ENCODE data around the gene RASSF1. TPM values are rescaled to one million over a fixed set of nuclear protein-coding genes. Genes with fewer than 3 reads are reported as not detected.

Gene RASSF1
- total RNA-seq, 1 experiment from 2014 or later: 32.0 TPM

DNA sequence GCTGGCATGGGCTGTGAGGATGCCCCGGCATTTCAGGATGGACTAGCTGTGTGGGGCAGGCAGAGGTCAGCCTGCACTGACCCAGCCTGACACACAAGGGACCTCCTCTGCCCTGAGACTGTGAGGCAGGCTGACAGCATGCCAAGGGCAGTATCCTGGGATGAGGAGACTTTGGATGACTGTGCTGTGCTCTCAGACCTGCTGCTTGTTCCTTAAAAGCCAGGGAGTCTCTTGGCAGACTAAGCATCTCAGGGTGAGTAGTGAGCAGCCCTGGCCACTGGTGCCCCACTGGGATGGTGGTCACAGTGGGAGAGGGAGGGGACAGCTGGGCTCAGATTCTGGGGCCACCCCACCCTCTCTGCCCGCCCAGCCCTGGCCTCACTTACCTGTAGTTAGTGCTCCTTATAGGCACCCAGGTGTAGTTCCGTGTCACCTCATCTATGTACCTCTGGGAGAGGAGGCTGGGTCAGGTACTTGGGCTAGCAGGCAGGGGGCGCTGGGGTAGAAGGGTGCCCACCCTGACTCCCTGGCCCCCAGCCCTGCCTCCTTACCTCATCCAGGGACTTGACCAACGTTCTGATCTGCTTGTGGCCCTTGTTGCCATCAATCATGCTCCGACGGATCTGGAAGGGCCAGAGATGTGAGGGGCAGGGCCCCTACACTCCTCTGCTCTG, 34.8 kb upstream of the RASSF1 start:
- intact Hi-C loops (cut with micrococcal nuclease): no loop called here
- CTCF ChIA-PET: interaction anchor here (1.0 kb wide), 1 partner anchor 168 kb away, joined by 3 read pairs; no protein-coding TSS in a partner anchor
- Mint-ChIP-seq H3K27ac (ENCODE audit: low read depth, unreplicated experiment) (no peak overlapping the region), H3K27me3 (ENCODE audit: insufficient read depth, unreplicated experiment) (peaks cover 33% of the 10 kb centered on the region), H3K9me3 (ENCODE audit: unreplicated experiment) (no peaks in the 10 kb centered on the region), H3K4me3 (ENCODE audit: unreplicated experiment) (no peak overlapping the region), H3K36me3 (ENCODE audit: insufficient read depth, unreplicated experiment) (no peaks in the 10 kb centered on the region), H3K4me1 (ENCODE audit: insufficient read depth, unreplicated experiment) (peaks cover 6% of the 10 kb centered on the region)
- POLR2A ChIA-PET: no interaction called here
- TF ChIP-seq CTCF (IDR thresholded peaks at IDR 0.05; ENCODE audit: unreplicated experiment): peak; percentile 7
- no peak for DNase-seq (ENCODE audit: unreplicated experiment)
- BruUV-seq (replicated peaks): no TSS peak

- H3K4me1 Mint-ChIP-seq (ENCODE audit: insufficient read depth, unreplicated experiment): peaks cover 6% of the 10 kb centered on the region
- no peak overlapping the region for H3K27ac Mint-ChIP-seq (ENCODE audit: low read depth, unreplicated experiment)
- H3K36me3 Mint-ChIP-seq (ENCODE audit: insufficient read depth, unreplicated experiment): no peaks in the 10 kb centered on the region
- no peak overlapping the region for H3K4me3 Mint-ChIP-seq (ENCODE audit: unreplicated experiment)
- no peaks in the 10 kb centered on the region for H3K9me3 Mint-ChIP-seq (ENCODE audit: unreplicated experiment)
- BruUV-seq (replicated peaks): no TSS peak
- intact Hi-C loops (cut with micrococcal nuclease): no loop called here
- ChIA-PET POLR2A (no interaction called here), CTCF (interaction anchor here (1.0 kb wide), 1 partner anchor 169 kb away, joined by 3 read pairs; no protein-coding TSS in a partner anchor)
- peaks cover 33% of the 10 kb centered on the region for H3K27me3 Mint-ChIP-seq (ENCODE audit: insufficient read depth, unreplicated experiment)
- TF ChIP-seq CTCF (IDR thresholded peaks at IDR 0.05; ENCODE audit: unreplicated experiment): no peak
- no peak for DNase-seq (ENCODE audit: unreplicated experiment)
These were observed 34.0 kb upstream of the RASSF1 start for GRCh38 chr3:50374363-50375257.

DNA sequence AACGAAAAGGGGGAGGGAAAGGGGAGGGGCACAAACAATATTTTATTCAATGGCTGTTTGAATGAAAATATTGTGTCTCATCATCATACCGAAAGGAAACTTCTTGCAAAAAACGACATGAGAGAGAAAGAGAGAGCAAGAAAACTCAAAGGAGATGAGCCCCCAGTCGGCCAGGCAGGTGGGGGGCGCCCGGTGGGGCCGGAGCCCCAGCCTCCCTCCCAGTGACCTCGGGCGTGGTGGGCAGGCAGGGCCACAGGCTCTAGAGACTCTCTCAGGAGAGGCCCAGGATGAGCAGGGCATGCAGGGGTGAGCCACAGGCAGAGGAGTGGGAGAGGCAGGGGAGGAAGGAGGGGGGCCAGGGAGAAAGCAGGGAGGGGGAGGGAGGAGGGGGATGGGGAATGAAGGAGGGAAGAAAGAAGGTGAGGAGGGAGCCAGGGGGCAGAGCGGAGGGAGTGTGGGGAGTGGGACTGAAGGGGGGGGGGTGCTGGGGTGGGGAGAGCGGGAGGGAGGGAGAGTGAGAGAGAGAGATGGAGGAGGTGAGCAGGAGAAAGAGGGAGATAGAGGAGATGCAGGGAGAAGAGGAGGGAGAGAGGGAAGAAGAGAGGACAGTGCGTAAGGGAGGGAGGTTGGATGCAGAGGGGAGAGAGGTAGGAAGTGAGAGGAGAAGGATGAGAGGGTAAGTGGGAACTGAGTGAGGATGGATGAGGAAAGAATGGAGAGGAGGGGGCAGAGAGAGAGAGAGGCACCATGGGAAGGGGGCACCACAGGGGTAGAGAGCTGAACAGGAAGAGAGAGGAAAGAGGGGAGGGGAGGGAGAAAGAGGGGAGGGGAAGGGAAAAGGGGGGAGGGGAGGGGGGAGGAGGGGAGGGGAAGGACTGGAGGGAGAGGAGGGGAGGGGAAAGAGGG, 32.8 kb upstream of the RASSF1 start:
- no peak overlapping the region for H3K27ac Mint-ChIP-seq (ENCODE audit: low read depth, unreplicated experiment)
- H3K36me3 Mint-ChIP-seq (ENCODE audit: insufficient read depth, unreplicated experiment): no peaks in the 10 kb centered on the region
- POLR2A ChIA-PET: no interaction called here
- H3K4me3 Mint-ChIP-seq (ENCODE audit: unreplicated experiment): no peak overlapping the region
- DNase-seq (ENCODE audit: unreplicated experiment): no peak
- H3K9me3 Mint-ChIP-seq (ENCODE audit: unreplicated experiment): no peaks in the 10 kb centered on the region
- intact Hi-C loops (cut with micrococcal nuclease): no loop called here
- peaks cover 33% of the 10 kb centered on the region for H3K27me3 Mint-ChIP-seq (ENCODE audit: insufficient read depth, unreplicated experiment)
- BruUV-seq (replicated peaks): no TSS peak
- no peak for TF ChIP-seq CTCF (IDR thresholded peaks at IDR 0.05; ENCODE audit: unreplicated experiment)
- CTCF ChIA-PET: no interaction called here
- peaks cover 6% of the 10 kb centered on the region for H3K4me1 Mint-ChIP-seq (ENCODE audit: insufficient read depth, unreplicated experiment)

GRCh38 chr3:50372349-50372748, 31.7 kb upstream of the RASSF1 start:
- no TSS peak for BruUV-seq (replicated peaks)
- Mint-ChIP-seq H3K36me3 (ENCODE audit: insufficient read depth, unreplicated experiment) (no peaks in the 10 kb centered on the region), H3K4me1 (ENCODE audit: insufficient read depth, unreplicated experiment) (peaks cover 6% of the 10 kb centered on the region), H3K9me3 (ENCODE audit: unreplicated experiment) (no peaks in the 10 kb centered on the region), H3K4me3 (ENCODE audit: unreplicated experiment) (no peak overlapping the region), H3K27ac (ENCODE audit: low read depth, unreplicated experiment) (no peak overlapping the region), H3K27me3 (ENCODE audit: insufficient read depth, unreplicated experiment) (peaks cover 33% of the 10 kb centered on the region)
- intact Hi-C loops (cut with micrococcal nuclease): no loop called here
- ChIA-PET CTCF (no interaction called here), POLR2A (no interaction called here)
- no peak for TF ChIP-seq CTCF (IDR thresholded peaks at IDR 0.05; ENCODE audit: unreplicated experiment)
- no peak for DNase-seq (ENCODE audit: unreplicated experiment)

Measured in MCF 10A (cell line).